Measurements from ENCODE around the gene FSCN2. TPM values are rescaled to one million over a fixed set of nuclear protein-coding genes. Genes with fewer than 3 reads are reported as not detected.

Gene FSCN2
- total RNA-seq, 2 experiments from 2014 or later: not detected

DNA sequence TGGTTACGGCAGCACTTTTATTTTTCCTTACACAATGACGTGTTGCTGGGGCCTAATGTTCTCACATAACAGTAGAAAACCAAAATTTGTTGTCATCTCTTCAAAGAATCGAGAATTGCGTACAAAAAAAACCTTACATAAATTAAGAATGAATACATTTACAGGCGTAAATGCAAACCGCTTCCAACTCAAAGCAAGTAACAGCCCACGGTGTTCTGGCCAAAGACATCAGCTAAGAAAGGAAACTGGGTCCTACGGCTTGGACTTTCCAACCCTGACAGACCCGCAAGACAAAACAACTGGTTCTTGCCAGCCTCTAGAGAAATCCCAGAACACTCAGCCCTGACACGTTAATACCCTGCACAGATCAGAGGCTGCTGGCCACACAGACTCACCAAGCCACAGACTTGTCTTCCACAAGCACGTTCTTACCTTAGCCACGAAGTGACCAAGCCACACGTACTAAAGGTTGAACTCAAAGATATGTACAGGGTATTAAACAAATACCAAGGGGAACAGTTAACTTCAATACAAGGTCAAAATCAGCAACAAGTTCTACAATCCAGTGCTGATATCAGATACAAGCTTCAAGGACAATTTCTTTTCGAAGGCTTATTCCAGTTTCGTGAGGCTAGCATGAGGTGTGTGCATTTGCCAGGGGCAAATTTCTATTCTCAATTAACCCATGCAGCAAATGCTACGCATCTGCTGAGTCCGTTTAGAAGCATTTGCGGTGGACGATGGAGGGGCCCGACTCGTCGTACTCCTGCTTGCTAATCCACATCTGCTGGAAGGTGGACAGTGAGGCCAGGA lies 18.0 kb upstream of the FSCN2 start:
- H3K9me3 Mint-ChIP-seq: no peaks in the 10 kb centered on the region
- CTCF ChIA-PET: no interaction called here
- peak; percentile 39 for DNase-seq
- peaks cover 39% of the 10 kb centered on the region for H3K36me3 Mint-ChIP-seq (ENCODE audit: low read depth)
- H3K4me3 Mint-ChIP-seq: peak overlapping the region; percentile 96
- peaks cover 16% of the 10 kb centered on the region for H3K4me1 Mint-ChIP-seq (ENCODE audit: low read depth)
- intact Hi-C loops (cut with micrococcal nuclease): loop anchor here (2.0 to 10.0 kb wide), 5 partner anchors 21 to 515 kb away; partner anchors contain the start of genes ARHGDIA, CCDC137, CENPX and LRRC45
- no peaks in the 10 kb centered on the region for H3K27me3 Mint-ChIP-seq (ENCODE audit: low read depth)
- peak overlapping the region; percentile 93 for H3K27ac Mint-ChIP-seq

DNA sequence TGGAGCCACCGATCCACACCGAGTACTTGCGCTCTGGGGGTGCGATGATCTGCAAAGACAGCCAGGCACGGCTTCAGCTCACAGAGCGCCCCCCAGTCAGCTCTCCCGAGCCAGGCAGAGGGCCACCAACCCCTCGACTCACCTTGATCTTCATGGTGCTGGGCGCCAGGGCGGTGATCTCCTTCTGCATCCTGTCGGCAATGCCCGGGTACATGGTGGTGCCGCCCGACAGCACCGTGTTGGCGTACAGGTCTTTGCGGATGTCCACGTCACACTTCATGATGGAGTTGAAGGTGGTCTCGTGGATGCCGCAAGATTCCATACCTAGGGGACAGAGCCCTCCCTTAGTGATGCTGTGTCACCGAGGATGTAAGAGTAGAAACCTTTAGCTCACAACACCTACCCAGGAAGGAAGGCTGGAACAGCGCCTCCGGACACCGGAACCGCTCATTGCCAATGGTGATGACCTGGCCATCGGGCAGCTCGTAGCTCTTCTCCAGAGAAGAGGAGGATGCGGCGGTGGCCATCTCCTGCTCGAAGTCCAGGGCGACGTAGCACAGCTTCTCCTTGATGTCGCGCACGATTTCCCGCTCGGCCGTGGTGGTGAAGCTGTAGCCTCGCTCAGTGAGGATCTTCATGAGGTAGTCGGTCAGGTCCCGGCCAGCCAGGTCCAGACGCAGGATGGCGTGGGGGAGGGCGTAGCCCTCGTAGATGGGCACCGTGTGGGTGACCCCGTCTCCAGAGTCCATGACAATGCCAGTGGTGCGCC lies 17.2 kb upstream of the FSCN2 start:
- peaks cover 23% of the 10 kb centered on the region for H3K4me1 Mint-ChIP-seq (ENCODE audit: low read depth)
- no peaks in the 10 kb centered on the region for H3K9me3 Mint-ChIP-seq
- peak overlapping the region; percentile 93 for H3K27ac Mint-ChIP-seq
- H3K36me3 Mint-ChIP-seq (ENCODE audit: low read depth): peaks cover 39% of the 10 kb centered on the region
- CTCF ChIA-PET: interaction anchor here (0.8 kb wide), 2 partner anchors 22 to 26 kb away, joined by 3 to 4 read pairs; no protein-coding TSS in a partner anchor
- peak; percentile 68 for DNase-seq
- H3K27me3 Mint-ChIP-seq (ENCODE audit: low read depth): no peaks in the 10 kb centered on the region
- intact Hi-C loops (cut with micrococcal nuclease): loop anchor here (2.0 to 10.0 kb wide), 5 partner anchors 22 to 514 kb away; partner anchors contain the start of genes ARHGDIA, CCDC137, CENPX and LRRC45
- H3K4me3 Mint-ChIP-seq: peak overlapping the region; percentile 96

DNA sequence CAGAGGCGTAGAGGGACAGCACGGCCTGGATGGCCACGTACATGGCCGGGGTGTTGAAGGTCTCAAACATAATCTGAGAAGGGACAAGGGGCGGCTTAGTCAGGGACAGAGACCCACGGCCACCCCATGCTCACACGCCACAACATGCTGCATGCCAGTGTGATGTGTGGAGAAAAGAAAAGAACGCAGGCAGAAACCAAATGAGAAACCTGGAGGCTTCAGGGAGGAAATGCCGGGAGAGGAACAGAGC lies 16.7 kb upstream of the FSCN2 start:
- DNase-seq: no peak
- H3K27me3 Mint-ChIP-seq (ENCODE audit: low read depth): no peaks in the 10 kb centered on the region
- intact Hi-C loops (cut with micrococcal nuclease): loop anchor here (2.0 to 10.0 kb wide), 5 partner anchors 23 to 513 kb away; partner anchors contain the start of genes ARHGDIA, CCDC137, CENPX and LRRC45
- H3K36me3 Mint-ChIP-seq (ENCODE audit: low read depth): peaks cover 39% of the 10 kb centered on the region
- peaks cover 28% of the 10 kb centered on the region for H3K4me1 Mint-ChIP-seq (ENCODE audit: low read depth)
- CTCF ChIA-PET: interaction anchor here (0.8 kb wide), 2 partner anchors 22 to 27 kb away, joined by 3 to 4 read pairs; no protein-coding TSS in a partner anchor
- H3K27ac Mint-ChIP-seq: peak overlapping the region; percentile 93
- H3K4me3 Mint-ChIP-seq: peak overlapping the region; percentile 96
- no peaks in the 10 kb centered on the region for H3K9me3 Mint-ChIP-seq

DNA sequence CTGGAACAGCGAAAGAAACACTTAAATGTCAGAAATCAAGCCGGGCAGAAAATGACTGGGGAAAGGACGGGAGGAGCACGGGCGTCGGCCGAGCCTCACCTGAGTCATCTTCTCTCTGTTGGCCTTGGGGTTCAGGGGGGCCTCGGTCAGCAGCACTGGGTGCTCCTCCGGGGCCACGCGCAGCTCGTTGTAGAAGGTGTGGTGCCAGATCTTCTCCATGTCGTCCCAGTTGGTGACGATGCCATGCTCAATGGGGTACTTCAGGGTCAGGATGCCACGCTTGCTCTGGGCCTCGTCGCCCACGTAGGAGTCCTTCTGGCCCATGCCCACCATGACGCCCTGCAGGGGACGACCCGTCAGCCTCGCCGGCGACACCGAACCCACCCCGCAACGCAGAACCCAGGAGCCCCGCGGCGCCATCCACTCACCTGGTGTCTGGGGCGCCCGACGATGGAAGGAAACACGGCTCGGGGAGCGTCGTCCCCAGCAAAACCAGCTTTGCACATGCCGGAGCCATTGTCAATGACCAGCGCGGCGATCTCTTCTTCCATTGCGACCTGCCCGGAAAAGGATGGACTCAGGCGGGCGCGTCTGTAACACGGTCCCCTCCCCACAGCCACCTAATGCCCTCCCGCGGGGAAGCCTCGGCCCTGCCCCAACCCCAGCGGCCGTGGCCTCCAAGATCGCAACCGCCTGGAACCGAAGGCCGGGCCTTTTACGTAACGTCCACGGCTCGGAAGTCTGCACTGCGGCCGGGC lies 16.2 kb upstream of the FSCN2 start:
- intact Hi-C loops (cut with micrococcal nuclease): loop anchor here (1.0 to 10.0 kb wide), 9 partner anchors 23 to 513 kb away; partner anchors contain the start of genes ARHGDIA, CCDC137, CENPX and LRRC45
- Mint-ChIP-seq H3K9me3 (no peaks in the 10 kb centered on the region), H3K4me3 (peak overlapping the region; percentile 96), H3K27ac (peak overlapping the region; percentile 93), H3K27me3 (ENCODE audit: low read depth) (no peaks in the 10 kb centered on the region), H3K36me3 (ENCODE audit: low read depth) (peaks cover 39% of the 10 kb centered on the region), H3K4me1 (ENCODE audit: low read depth) (peaks cover 32% of the 10 kb centered on the region)
- CTCF ChIA-PET: no interaction called here
- peak; percentile 34 for DNase-seq

DNA sequence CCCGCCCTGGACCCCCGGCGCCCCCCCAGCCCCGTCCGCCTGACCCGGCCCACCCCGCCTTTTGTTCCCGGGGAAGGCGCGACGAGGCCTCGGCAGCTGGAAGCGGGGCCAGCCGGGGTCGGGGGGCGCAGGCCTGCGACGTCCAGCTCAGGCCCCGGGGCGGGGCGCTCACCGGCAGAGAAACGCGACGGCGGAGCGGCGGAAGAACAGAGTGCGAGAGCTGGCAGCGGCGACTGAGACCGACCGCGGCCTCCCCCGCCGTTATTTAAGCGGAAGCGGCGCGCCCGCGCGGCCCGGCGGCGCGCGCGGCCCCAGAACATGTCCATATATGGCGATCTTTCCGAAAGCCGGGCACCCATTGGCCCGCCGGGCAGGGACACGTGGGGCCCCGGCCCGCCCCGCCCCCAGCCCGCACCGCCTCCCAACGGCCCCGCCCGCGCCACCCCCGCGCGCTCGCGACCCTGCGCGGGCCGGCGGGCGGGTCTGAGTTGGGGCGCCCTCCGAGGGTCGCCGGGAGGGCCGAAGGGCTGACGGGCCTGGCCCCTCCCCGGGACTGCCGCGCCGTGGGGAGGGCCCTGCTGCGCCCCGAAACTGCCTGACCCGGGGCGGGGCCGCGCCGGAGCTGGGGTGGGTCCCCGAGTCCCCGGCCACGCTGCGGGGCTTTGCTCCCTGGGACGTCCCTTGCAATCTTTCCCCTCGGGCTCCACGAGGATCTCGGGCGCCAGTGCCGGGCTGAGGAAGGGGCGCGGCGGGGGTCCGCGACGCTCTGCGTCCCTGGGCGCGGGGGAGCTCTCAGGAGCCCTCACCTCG lies 15.4 kb upstream of the FSCN2 start, which contains the start of gene ACTG1:
TSS of gene ACTG1 (minus strand) at position 238 of the 810 bp plus-strand sequence. CDS start 445 bp downstream, outside the sequence.
- Mint-ChIP-seq H3K4me3 (peak within 1 kb of the TSS; percentile 96), H3K9me3 (no peaks in the 10 kb centered on the region), H3K27ac (peak within 1 kb of the TSS; percentile 93), H3K27me3 (ENCODE audit: low read depth) (no peaks in the 10 kb centered on the region), H3K36me3 (ENCODE audit: low read depth) (peaks cover 39% of the 10 kb centered on the region), H3K4me1 (ENCODE audit: low read depth) (peaks cover 32% of the 10 kb centered on the region)
- CTCF ChIA-PET: interaction anchor here (1.0 to 1.3 kb wide), 2 partner anchors 28 to 29 kb away, joined by 3 read pairs; no protein-coding TSS in a partner anchor
- intact Hi-C loops (cut with micrococcal nuclease): loop anchor here (1.0 to 10.0 kb wide), 8 partner anchors 41 to 512 kb away; partner anchors contain the start of genes ARHGDIA, CCDC137, CENPX and LRRC45
- peak; percentile 90 for DNase-seq

DNA sequence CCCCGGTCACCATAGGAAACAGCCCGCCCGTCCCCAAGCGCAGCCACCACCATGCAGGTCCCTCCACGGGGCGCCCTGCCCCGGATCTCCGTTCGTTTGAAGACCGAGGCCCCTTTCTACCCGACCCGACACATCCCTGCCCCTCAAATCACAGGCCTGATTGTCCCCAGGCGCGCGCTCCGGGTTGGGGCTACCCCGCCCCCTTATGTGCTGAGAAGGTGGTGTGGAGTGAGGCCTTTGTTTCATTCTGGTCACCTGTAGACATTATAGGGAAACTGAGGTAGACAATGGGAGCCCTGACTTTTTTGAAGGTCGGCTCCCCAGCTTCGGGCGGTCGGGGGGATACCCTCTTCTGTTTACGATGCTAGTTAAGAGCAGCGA lies 14.8 kb upstream of the FSCN2 start:
- DNase-seq: peak; percentile 75
- Mint-ChIP-seq H3K9me3 (no peaks in the 10 kb centered on the region), H3K27me3 (ENCODE audit: low read depth) (no peaks in the 10 kb centered on the region), H3K36me3 (ENCODE audit: low read depth) (peaks cover 39% of the 10 kb centered on the region), H3K27ac (peak overlapping the region; percentile 92), H3K4me3 (peak overlapping the region; percentile 81), H3K4me1 (ENCODE audit: low read depth) (peaks cover 34% of the 10 kb centered on the region)
- CTCF ChIA-PET: interaction anchor here (1.0 to 1.3 kb wide), 2 partner anchors 29 to 30 kb away, joined by 3 read pairs; no protein-coding TSS in a partner anchor
- intact Hi-C loops (cut with micrococcal nuclease): loop anchor here (2.0 to 10.0 kb wide), 5 partner anchors 154 to 511 kb away; partner anchors contain the start of genes ARHGDIA, CCDC137, CENPX and LRRC45

DNA sequence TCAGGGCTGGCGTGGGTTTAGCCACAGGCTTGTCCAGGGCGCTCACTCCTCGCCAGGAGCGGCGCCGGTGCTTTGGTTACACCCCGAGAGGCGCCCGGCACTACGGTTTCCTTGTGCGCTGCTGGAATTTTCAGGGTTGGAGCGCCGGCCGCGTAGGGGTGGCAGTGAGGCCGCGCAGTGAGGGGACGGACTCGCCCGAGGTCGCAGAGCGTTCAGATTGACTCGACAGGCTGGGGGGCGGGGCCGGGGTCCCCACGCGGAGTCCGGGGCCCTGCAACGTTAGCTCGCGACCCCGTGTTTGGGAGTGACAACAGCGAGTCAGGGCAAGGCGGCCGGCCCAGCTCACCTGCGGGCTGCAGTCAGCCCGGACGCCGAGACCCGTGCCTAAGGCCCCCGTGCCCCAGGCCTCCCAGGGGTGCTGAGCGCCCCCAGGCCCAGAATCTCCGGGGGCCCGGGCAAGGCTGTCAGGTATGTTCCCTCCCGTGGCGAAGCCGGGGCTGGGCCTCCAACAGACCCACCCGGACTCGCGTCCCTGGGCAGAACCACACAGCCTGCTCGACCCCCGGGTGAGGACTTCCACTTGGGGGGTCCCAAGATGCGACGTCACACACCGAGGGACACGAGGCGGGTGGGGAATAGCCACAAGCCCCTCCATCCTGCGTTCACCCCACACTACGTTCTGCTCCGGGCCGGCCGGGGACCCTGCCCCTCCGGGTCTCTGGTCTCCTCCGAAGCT lies 14.3 kb upstream of the FSCN2 start:
- Mint-ChIP-seq H3K36me3 (ENCODE audit: low read depth) (peaks cover 33% of the 10 kb centered on the region), H3K27ac (peak overlapping the region; percentile 92), H3K4me3 (peak overlapping the region; percentile 81), H3K9me3 (no peaks in the 10 kb centered on the region), H3K27me3 (ENCODE audit: low read depth) (no peaks in the 10 kb centered on the region), H3K4me1 (ENCODE audit: low read depth) (peaks cover 32% of the 10 kb centered on the region)
- CTCF ChIA-PET: interaction anchor here (0.7 to 1.3 kb wide), 3 partner anchors 29 to 37 kb away, joined by 3 to 5 read pairs (median 3); no protein-coding TSS in a partner anchor
- intact Hi-C loops (cut with micrococcal nuclease): loop anchor here (2.0 to 10.0 kb wide), 5 partner anchors 153 to 511 kb away; partner anchors contain the start of genes ARHGDIA, CCDC137, CENPX and LRRC45
- DNase-seq: peak; percentile 58

DNA sequence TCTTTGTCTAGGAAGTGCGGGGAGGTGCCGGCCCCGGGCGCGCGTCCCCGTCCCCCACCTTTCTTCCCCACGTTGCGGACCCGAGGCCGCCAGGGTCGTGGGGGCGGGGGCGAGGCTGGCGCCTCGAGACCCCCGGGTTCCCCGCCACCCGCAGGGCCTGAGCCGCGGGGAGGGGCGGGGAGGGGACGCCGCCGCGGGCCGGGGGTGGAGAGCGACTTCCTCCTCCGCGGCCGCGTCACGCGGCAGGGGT lies 13.8 kb upstream of the FSCN2 start:
- intact Hi-C loops (cut with micrococcal nuclease): loop anchor here (5.0 to 10.0 kb wide), 4 partner anchors 153 to 510 kb away; partner anchors contain the start of genes ARHGDIA, CCDC137, CENPX and LRRC45
- H3K9me3 Mint-ChIP-seq: no peaks in the 10 kb centered on the region
- H3K27ac Mint-ChIP-seq: peak overlapping the region; percentile 85
- H3K4me3 Mint-ChIP-seq: peak overlapping the region; percentile 81
- no peaks in the 10 kb centered on the region for H3K27me3 Mint-ChIP-seq (ENCODE audit: low read depth)
- CTCF ChIA-PET: no interaction called here
- no peak for DNase-seq
- H3K36me3 Mint-ChIP-seq (ENCODE audit: low read depth): peaks cover 29% of the 10 kb centered on the region
- peaks cover 27% of the 10 kb centered on the region for H3K4me1 Mint-ChIP-seq (ENCODE audit: low read depth)

DNA sequence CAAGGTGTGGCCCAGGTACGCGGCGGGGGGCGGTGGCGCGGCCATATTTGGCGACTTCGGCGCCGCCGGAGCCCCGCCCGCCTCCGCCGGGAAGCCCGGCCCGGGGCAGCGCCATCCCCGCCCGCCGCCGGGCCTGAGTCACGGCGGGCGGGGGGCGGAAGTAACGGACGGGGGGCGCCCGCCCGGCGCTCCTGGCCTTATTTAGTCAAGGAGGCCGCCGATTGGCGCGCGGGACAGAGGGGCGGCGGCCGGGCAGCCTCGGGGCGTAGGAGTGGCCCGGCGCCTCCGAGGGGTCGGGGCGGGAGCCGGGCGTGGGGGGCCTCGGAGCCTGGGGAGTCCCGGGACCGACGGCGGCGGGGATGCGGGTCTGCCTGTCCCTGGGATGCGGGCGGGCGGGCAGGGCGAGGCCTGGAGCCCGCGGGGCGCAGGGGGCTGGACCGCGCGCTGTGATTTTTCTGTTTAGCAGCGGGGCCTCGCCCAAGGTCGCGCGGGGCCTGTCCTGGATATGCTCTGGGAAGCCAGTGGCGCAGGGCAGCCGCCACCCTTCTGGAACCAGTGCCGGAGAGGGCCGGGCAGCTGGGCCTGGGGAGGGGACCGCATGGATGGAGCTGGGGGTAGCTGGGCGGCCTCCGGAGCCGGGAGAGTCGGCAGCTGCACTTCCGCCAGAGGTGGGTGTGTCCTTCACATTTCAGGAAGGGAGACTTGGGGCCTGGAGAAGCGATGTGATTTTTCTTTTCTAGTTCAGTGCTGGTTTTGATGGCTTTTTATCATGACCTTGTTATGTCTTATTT lies 13.2 kb upstream of the FSCN2 start:
- peaks cover 22% of the 10 kb centered on the region for H3K4me1 Mint-ChIP-seq (ENCODE audit: low read depth)
- peak; percentile 74 for DNase-seq
- peaks cover 23% of the 10 kb centered on the region for H3K36me3 Mint-ChIP-seq (ENCODE audit: low read depth)
- no peaks in the 10 kb centered on the region for H3K27me3 Mint-ChIP-seq (ENCODE audit: low read depth)
- H3K9me3 Mint-ChIP-seq: no peaks in the 10 kb centered on the region
- peak overlapping the region; percentile 85 for H3K4me3 Mint-ChIP-seq
- peak overlapping the region; percentile 85 for H3K27ac Mint-ChIP-seq
- CTCF ChIA-PET: no interaction called here
- intact Hi-C loops (cut with micrococcal nuclease): loop anchor here (5.0 to 10.0 kb wide), 4 partner anchors 152 to 510 kb away; partner anchors contain the start of genes ARHGDIA, CCDC137, CENPX and LRRC45

DNA sequence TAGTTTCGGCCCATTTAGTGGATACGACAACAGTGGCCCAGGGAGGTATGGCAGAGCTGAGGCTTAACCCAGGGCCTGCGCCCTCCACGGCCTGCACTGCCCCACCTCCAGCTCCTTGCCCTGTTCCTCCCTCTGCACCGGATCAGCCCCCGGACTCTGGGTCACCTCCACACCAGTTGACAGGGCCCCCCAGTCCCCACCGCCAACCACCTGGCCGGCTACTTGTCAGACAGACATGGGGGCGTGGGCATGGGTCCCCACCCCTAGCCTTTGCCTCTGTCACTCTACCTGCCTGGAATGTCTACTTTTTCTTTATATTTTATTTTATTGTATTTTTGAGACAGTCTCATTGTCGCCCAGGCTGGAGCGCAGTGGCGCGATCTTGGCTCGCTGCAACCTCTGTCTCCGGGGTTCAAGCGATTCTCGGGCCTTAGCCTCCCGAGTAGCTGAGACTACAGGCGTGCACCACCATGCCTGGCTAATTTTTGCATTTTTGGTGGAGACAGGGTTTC lies 12.6 kb upstream of the FSCN2 start:
- Mint-ChIP-seq H3K36me3 (ENCODE audit: low read depth) (peaks cover 17% of the 10 kb centered on the region), H3K4me1 (ENCODE audit: low read depth) (peaks cover 18% of the 10 kb centered on the region), H3K27ac (peak overlapping the region; percentile 85), H3K9me3 (no peaks in the 10 kb centered on the region), H3K27me3 (ENCODE audit: low read depth) (no peaks in the 10 kb centered on the region), H3K4me3 (peak overlapping the region; percentile 85)
- CTCF ChIA-PET: interaction anchor here (1.2 kb wide), 1 partner anchor 31 kb away, joined by 4 read pairs; no protein-coding TSS in a partner anchor
- no peak for DNase-seq
- intact Hi-C loops (cut with micrococcal nuclease): loop anchor here (10.0 kb wide), 2 partner anchors 221 to 509 kb away; partner anchors contain the start of genes CENPX, LRRC45 and SLC38A10
